Dendritic cell treated with granulocyte-macrophage colony-stimulating factor and Interleukin-4, amounts not matched to agents 40 ng/mL and 50 ng/mL, for 4 days (primary cell): ENCODE measurements around the gene XYLT1.

Experiments
- H3K27ac Mint-ChIP-seq: one replicate; pipeline ENCODE4 v1.8.0; 2022; ENCODE audit warnings: mild to moderate bottlenecking, mixed read lengths
- H3K27me3 Mint-ChIP-seq: one replicate; pipeline ENCODE4 v1.8.0; 2022; ENCODE audit warnings: mild to moderate bottlenecking, mixed read lengths
- H3K36me3 Mint-ChIP-seq: one replicate; pipeline ENCODE4 v1.8.0; 2022; ENCODE audit warnings: low read depth, mixed read lengths
- H3K4me1 Mint-ChIP-seq: one replicate; pipeline ENCODE4 v1.8.0; 2022; ENCODE audit warnings: low read depth, mixed read lengths
- H3K4me3 Mint-ChIP-seq: one replicate; pipeline ENCODE4 v1.8.0; 2022; ENCODE audit warnings: mild to moderate bottlenecking, moderate library complexity, mixed read lengths
- H3K9me3 Mint-ChIP-seq: one replicate; pipeline ENCODE4 v1.8.0; 2022; ENCODE audit warnings: mixed read lengths
- intact Hi-C: fragments of 100-400 bp; cut with micrococcal nuclease; formaldehyde crosslinking; loops from one replicate; pipeline ENCODE4 v1.15.0; 2022

Gene XYLT1

GRCh38 chr16:17130733-17131132 is 340.0 kb downstream of the XYLT1 start:
- Mint-ChIP-seq H3K4me1 (peaks cover 6% of the 10 kb centered on the region), H3K9me3 (no peaks in the 10 kb centered on the region), H3K4me3 (no peak overlapping the region), H3K36me3 (peaks cover 75% of the 10 kb centered on the region), H3K27me3 (no peaks in the 10 kb centered on the region), H3K27ac (no peak overlapping the region)
- intact Hi-C loops = no loop called here

DNA sequence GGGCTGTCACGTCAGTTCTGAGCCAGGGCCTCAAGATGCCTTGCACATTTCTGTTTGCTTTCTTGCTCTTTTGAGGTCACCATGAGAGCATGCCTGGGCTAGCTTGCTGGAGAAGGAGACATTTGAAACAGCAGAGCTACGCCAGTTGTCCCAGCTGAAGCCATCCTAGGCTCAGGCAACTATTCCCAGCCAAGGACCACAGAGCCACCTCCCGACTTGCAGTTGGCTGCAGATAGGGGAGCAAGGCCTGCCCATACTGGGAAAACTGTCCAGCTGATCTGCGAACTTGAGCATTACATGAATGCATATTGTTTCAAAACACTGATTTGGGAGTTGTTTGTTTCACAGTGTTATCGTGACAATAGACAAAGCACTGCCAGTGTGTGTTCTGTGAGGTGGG is 340.8 kb downstream of the XYLT1 start:
- peaks cover 6% of the 10 kb centered on the region for H3K4me1 Mint-ChIP-seq
- intact Hi-C loops = no loop called here
- no peak overlapping the region for H3K27ac Mint-ChIP-seq
- no peaks in the 10 kb centered on the region for H3K27me3 Mint-ChIP-seq
- H3K36me3 Mint-ChIP-seq = peaks cover 83% of the 10 kb centered on the region
- no peak overlapping the region for H3K4me3 Mint-ChIP-seq
- no peaks in the 10 kb centered on the region for H3K9me3 Mint-ChIP-seq

GRCh38 chr16:17128791-17129190 is 342.0 kb downstream of the XYLT1 start:
- H3K9me3 Mint-ChIP-seq = no peaks in the 10 kb centered on the region
- H3K36me3 Mint-ChIP-seq = peaks cover 85% of the 10 kb centered on the region
- H3K27ac Mint-ChIP-seq = no peak overlapping the region
- intact Hi-C loops = no loop called here
- peaks cover 6% of the 10 kb centered on the region for H3K4me1 Mint-ChIP-seq
- no peaks in the 10 kb centered on the region for H3K27me3 Mint-ChIP-seq
- no peak overlapping the region for H3K4me3 Mint-ChIP-seq

- H3K27ac Mint-ChIP-seq = no peak overlapping the region
- H3K4me1 Mint-ChIP-seq = peaks cover 6% of the 10 kb centered on the region
- H3K9me3 Mint-ChIP-seq = no peaks in the 10 kb centered on the region
- no peak overlapping the region for H3K4me3 Mint-ChIP-seq
- no peaks in the 10 kb centered on the region for H3K27me3 Mint-ChIP-seq
- H3K36me3 Mint-ChIP-seq = peaks cover 68% of the 10 kb centered on the region
- intact Hi-C loops = no loop called here
Measured at GRCh38 chr16:17126156-17126555, 344.6 kb downstream of the XYLT1 start.

DNA sequence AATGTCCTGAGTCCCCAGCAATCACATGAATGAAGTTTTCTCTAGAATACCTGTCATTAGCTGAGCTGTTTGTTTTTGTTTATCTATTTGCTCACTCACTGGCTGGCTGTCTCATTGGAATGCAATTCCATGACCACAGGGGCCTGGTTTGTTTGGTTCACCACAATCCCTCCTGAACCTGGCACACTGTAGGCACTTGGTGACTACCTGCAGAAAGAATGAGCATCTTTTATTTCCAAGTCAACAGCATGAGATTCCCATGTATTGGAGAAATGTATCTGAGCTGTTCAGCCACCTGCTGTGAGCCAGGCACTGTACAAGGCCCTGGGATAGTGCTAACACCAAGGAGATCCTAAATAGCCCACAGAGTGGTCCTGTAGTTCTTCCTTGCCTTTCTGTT is 345.1 kb downstream of the XYLT1 start:
- Mint-ChIP-seq H3K27ac (no peak overlapping the region), H3K27me3 (no peaks in the 10 kb centered on the region)
- intact Hi-C loops = no loop called here

DNA sequence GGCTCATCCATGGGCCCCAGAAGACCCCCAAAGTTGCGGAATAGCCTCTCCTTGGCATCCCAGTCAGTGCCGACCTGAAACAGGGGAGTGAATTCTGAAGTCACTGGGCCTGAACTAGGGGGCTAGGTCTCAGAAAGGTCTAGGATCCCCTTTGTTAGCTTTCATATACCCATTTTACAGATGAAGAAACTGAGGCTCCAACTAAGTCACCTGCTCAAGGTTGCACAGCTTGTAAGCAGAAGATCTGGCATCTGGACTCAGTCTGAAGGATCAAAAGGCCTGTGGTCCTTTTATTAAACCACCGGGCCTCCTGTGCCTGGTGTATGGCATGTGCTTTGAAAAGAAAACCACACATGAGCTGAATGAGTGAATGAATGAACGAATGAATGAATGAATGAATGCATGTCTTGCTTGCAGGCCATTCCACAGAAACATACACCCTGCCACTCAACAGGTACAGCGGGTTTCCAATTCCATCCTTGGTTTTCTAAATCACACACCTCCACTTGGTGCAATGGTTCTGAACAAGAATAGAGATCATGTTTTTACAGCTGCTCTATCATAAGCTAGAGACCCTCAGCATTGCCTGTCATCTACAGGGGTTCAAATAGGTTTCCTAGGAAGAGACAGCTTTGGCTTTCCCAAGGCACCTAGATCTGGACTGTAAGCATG is 352.7 kb downstream of the XYLT1 start:
- Mint-ChIP-seq H3K36me3 (peaks cover 70% of the 10 kb centered on the region), H3K9me3 (no peaks in the 10 kb centered on the region), H3K27ac (no peak overlapping the region), H3K27me3 (no peaks in the 10 kb centered on the region), H3K4me3 (no peak overlapping the region), H3K4me1 (no peaks in the 10 kb centered on the region)
- intact Hi-C loops = no loop called here

More for the DNA sequence above, 345.1 kb downstream of the XYLT1 start:
- Mint-ChIP-seq H3K9me3 (no peaks in the 10 kb centered on the region), H3K4me3 (no peak overlapping the region), H3K4me1 (peaks cover 2% of the 10 kb centered on the region), H3K36me3 (peaks cover 69% of the 10 kb centered on the region)

DNA sequence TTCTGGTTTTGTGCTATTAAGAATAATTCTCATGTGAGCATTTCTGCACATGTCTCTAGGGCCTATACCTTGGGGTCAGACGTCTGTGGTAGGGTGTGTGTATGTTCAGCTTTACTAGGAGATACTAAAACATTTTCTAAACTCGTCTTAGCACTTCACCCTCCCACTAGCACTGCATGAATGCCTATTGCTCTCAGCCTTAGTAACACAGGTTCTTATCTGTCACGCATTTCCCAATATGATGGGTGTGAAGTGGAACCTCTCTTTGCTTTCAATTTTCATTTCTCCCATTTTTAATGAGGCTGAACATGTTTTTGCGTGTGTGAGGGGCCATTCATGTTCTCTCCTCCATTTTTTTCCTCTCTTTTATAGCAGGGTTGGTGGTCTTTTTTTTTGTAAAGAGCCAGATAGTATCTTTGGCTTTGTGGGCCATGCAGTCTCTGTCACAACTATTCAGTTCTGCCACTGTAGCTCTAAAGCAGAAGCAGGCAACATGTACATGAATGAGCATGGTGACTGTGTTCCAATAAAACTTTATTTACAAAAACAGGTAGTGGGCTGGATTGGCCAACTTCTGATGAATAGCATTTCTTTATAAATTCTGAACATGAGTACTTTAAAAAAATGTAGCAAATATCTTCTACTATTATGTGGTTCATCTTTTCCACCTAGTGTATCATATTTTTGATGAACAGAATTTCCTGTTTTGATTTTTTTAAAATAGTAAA is 354.0 kb downstream of the XYLT1 start:
- no peaks in the 10 kb centered on the region for H3K27me3 Mint-ChIP-seq
- no peak overlapping the region for H3K27ac Mint-ChIP-seq
- peaks cover 81% of the 10 kb centered on the region for H3K36me3 Mint-ChIP-seq
- intact Hi-C loops = no loop called here
- H3K4me3 Mint-ChIP-seq = no peak overlapping the region
- H3K4me1 Mint-ChIP-seq = no peaks in the 10 kb centered on the region
- H3K9me3 Mint-ChIP-seq = no peaks in the 10 kb centered on the region

DNA sequence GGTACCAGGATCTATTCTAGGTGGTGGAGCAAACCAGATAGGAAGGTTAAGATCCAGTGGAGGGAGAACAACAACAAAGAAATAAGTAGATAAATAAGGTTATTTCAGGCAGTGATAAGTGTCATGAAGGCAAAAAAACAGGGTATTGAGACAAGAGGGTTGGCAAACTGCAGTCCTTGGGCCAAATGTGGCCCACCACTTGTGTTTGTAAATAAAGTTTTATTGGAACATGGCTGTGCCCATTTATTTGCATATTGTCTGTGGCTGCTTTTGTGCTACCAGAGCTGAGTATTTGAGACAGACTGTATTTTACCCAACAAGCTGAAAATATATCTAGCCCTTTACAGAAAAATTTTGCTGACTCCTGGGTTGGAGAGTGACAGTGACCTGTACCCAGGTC is 361.3 kb downstream of the XYLT1 start:
- peaks cover 80% of the 10 kb centered on the region for H3K36me3 Mint-ChIP-seq
- peaks cover 11% of the 10 kb centered on the region for H3K4me1 Mint-ChIP-seq
- no peak overlapping the region for H3K27ac Mint-ChIP-seq
- H3K4me3 Mint-ChIP-seq = no peak overlapping the region
- intact Hi-C loops = no loop called here
- no peaks in the 10 kb centered on the region for H3K9me3 Mint-ChIP-seq
- H3K27me3 Mint-ChIP-seq = no peaks in the 10 kb centered on the region

DNA sequence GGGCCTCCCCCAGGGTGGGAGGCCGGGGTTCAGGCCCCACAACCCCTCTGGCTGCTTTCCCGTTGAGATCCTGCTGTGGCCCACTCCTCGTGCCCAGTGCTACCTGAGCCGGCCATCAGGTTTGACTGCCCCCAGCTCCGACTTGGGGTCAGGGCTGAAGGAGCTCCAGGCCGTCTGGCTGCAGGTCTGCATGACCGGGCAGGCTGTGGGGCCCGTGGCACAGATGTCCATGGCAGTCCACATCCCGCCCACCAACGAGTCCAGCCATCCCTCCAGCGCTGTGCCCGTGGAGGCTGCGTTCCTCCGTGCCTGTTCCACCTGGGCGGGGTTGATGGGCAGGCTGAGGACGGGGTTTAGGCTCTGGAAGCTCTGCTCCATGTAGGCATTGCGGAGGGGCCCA is 362.2 kb downstream of the XYLT1 start:
- H3K4me1 Mint-ChIP-seq = peaks cover 11% of the 10 kb centered on the region
- H3K9me3 Mint-ChIP-seq = no peaks in the 10 kb centered on the region
- peaks cover 76% of the 10 kb centered on the region for H3K36me3 Mint-ChIP-seq
- H3K27me3 Mint-ChIP-seq = no peaks in the 10 kb centered on the region
- H3K27ac Mint-ChIP-seq = no peak overlapping the region
- no peak overlapping the region for H3K4me3 Mint-ChIP-seq
- intact Hi-C loops = no loop called here

GRCh38 chr16:17107450-17107849 is 363.3 kb downstream of the XYLT1 start:
- intact Hi-C loops = no loop called here
- Mint-ChIP-seq H3K4me3 (no peak overlapping the region), H3K36me3 (peaks cover 66% of the 10 kb centered on the region), H3K9me3 (no peaks in the 10 kb centered on the region), H3K27ac (no peak overlapping the region), H3K4me1 (peaks cover 11% of the 10 kb centered on the region), H3K27me3 (no peaks in the 10 kb centered on the region)

- Mint-ChIP-seq H3K36me3 (peaks cover 59% of the 10 kb centered on the region), H3K9me3 (peaks cover 6% of the 10 kb centered on the region), H3K27me3 (no peaks in the 10 kb centered on the region), H3K27ac (no peak overlapping the region), H3K4me3 (no peak overlapping the region), H3K4me1 (peaks cover 11% of the 10 kb centered on the region)
- intact Hi-C loops = no loop called here
Measured at GRCh38 chr16:17106243-17106791, 364.4 kb downstream of the XYLT1 start.

DNA sequence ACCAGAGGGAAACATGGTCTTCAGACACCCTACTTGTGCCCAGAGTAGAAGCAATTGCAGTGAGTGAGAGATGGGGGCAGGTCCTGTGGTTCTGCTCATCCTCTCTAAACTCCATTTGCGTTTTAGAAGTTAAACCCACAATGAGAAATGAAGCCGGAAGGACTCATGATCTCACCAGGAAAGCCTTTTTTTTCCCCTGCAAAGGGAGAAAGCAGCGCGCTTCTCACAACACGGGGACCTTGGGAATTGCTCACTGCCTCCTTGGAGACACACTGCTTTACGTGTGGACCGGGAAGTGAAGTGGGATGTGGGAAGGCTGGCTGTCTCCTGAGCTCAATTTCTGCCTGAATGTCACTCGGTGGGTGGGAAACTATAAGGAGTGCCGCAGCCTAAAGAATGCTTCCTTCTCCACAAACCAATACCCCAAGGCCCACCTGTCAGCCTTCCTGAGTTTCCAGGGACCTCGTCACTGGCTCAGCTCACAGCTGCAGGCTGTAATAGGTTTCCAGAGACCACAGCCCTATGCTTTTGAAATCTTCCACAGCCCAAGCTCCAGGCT is 365.4 kb downstream of the XYLT1 start:
- intact Hi-C loops = no loop called here
- Mint-ChIP-seq H3K4me1 (peaks cover 11% of the 10 kb centered on the region), H3K27me3 (no peaks in the 10 kb centered on the region), H3K27ac (no peak overlapping the region), H3K36me3 (peaks cover 49% of the 10 kb centered on the region), H3K4me3 (no peak overlapping the region), H3K9me3 (peaks cover 6% of the 10 kb centered on the region)

DNA sequence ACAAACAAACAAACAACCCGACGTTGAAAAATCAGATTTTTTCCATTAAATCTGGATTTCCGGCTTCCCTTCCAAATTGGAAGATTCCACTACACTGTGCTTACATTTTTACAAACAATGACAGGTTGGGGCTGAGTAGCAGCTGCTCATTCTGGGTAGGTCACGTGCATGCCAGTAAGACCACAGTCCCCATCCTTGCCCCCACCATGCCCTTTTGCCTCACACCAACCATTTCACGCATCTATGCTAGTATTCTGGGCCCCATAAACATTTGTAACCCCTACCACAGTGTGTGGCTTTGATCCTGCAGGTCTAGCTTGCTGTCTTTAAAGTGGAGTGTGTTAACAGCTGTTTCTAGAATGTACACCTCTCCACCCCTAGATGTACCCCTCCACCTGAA is 366.1 kb downstream of the XYLT1 start:
- Mint-ChIP-seq H3K9me3 (peaks cover 6% of the 10 kb centered on the region), H3K4me1 (peaks cover 11% of the 10 kb centered on the region), H3K27me3 (no peaks in the 10 kb centered on the region), H3K27ac (no peak overlapping the region), H3K4me3 (no peak overlapping the region), H3K36me3 (peaks cover 42% of the 10 kb centered on the region)
- intact Hi-C loops = no loop called here

- Mint-ChIP-seq H3K36me3 (peaks cover 28% of the 10 kb centered on the region), H3K4me3 (no peak overlapping the region), H3K9me3 (peaks cover 6% of the 10 kb centered on the region), H3K27me3 (no peaks in the 10 kb centered on the region), H3K4me1 (peaks cover 11% of the 10 kb centered on the region), H3K27ac (no peak overlapping the region)
- intact Hi-C loops = no loop called here
Measured at GRCh38 chr16:17103216-17103615, 367.5 kb downstream of the XYLT1 start.
